Loucy (cell line): ENCODE measurements around the gene ELF3.
"Not testable (repeated sequence)": the region's sequence is repeated elsewhere in the genome, so short reads cannot be mapped to it uniquely, and the experiment has no call there.

Experiments used
- EZH2phosphoT487 ChIP-seq: fragments of 200-600 bp; IDR thresholded peaks from 2 replicates; pipeline ENCODE4 v1.6.1; 2018; ENCODE audit warnings: antibody characterized with exemption, mild to moderate bottlenecking, moderate library complexity, borderline replicate concordance
- TF ChIP-seq, protein P1 (sequence below): fragments of 200-600 bp; sonication (generic); conservative IDR thresholded peaks from 2 replicates; pipeline ENCODE4 v1.5.1; 2014; ENCODE audit warnings: mild to moderate bottlenecking, antibody characterized with exemption, low read length

DNA sequence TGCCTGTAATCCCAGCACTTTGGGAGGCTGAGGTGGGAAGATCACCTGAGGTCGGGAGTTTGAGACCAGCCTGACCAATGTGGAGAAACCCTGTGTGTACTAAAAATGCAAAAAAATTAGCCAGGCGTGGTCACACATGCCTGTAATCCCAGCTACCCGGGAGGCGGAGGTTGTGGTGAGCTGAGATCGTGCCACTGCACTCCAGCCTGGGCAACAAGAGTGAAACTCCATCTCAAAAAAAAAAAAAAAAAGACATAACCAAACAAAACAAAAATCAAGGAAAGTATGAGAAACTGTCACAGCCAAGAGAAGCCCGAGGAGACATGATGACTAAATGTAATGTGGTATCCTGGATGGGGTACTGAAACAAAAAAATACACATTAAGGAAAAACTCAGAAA, 51.4 kb downstream of the ELF3 start:
- TF ChIP-seq, protein P1, sequence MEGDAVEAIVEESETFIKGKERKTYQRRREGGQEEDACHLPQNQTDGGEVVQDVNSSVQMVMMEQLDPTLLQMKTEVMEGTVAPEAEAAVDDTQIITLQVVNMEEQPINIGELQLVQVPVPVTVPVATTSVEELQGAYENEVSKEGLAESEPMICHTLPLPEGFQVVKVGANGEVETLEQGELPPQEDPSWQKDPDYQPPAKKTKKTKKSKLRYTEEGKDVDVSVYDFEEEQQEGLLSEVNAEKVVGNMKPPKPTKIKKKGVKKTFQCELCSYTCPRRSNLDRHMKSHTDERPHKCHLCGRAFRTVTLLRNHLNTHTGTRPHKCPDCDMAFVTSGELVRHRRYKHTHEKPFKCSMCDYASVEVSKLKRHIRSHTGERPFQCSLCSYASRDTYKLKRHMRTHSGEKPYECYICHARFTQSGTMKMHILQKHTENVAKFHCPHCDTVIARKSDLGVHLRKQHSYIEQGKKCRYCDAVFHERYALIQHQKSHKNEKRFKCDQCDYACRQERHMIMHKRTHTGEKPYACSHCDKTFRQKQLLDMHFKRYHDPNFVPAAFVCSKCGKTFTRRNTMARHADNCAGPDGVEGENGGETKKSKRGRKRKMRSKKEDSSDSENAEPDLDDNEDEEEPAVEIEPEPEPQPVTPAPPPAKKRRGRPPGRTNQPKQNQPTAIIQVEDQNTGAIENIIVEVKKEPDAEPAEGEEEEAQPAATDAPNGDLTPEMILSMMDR = not testable (repeated sequence)
- not testable (repeated sequence) for TF ChIP-seq EZH2phosphoT487
